CMK (cell line): ENCODE measurements around the gene ITPR1.
"Not testable (repeated sequence)": the region's sequence is repeated elsewhere in the genome, so short reads cannot be mapped to it uniquely, and the experiment has no call there.

Experiments used
- DNase-seq: peaks from one replicate; pipeline ENCODE4 v3.0.0-alpha.2; 2010; ENCODE audit warnings: low read depth

ITPR1 gene

DNA sequence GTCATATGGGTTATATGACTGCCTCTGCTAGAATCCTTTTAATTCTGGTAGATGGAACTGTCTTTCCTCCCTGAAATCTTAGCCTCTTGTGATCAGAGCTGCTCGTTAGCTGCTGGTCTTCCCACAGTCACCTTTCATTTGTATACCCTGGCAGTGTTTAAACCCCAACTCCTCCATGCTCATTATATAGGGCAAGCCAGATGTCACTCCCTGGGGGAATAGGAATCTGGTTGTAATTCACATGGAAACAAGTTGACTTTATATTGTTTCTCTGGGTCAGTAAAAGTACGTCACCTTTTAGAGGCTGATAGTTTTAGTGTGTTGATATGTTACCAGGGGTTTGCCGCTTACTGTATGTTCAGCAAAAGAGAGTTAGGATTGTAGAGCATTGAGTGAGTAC, 103.5 kb downstream of the ITPR1 start:
- no peak for DNase-seq

DNA sequence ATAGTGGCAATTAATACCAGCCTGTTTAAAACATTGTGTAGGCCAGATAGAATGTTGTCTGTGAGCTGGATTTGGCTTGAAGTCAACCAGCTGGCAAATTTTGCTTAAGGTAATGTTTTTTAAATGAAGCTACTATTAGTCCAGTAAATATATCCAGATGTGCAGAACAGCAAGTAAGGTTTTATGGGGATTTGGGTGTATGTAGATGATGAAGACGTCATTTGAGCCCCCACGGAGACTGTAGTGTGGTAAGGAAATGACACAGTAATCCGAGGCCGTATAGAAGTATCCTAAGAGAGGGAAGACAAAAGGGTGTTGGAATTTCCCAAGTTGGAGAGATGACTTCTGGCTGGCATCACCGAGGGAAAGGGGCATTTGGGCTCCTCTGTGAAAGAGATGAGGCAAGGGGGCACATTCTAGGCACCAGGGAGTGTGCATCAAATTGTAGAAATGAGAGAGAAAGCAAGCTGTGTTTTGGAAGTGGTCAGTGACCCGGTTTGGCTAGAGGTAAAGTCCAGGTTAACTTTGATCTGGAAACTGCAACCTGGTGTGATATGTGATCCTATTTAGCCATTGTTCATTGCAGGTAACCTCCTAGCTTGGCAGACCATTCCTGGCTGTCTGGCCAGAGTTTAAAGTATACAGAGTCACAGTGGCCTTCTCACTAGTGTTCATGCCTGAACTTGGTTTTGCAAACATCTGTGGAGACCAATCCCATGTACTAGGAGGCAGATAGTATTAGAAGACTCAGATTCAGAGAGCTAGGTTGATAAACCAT, 104.2 kb downstream of the ITPR1 start:
- DNase-seq = no peak

DNA sequence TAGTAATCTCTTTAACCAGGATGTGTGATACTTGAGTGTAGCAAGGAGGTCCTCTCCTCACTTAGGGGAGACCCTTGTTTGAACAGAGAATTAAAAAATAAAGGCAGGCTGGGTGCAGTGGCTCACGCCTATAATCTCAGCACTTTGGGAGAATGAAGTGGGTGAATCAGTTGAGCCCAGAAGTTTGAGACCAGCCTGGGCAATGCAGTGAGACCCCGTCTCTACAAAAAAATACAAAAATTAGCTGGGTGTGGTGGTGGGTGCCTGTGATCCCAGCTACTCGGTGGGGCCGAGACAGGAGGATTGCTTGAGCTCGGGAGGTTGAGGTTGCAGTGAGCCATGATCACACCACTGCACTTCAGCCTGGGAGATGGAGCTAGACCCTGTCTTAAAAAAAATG, 105.1 kb downstream of the ITPR1 start:
- DNase-seq = not testable (repeated sequence)

DNA sequence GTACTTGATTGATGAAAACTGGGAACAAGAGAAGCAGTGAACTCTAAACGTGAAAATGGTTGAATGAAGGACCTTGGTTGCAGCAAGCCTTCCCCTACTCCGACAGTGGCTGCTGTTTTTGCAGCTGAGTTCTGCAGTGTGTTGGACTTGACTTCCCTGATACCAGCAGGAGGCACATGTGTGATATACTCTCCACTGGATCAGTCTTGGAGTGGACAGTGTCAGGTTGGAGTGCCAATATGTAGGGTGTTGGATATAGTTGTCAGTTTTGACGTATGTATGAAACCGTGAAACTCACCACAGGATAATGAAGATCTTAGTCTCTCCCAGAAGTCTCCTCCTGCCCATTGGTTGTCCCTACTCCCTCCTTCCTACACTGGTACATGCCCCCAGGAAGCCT, 106.5 kb downstream of the ITPR1 start:
- DNase-seq = no peak

DNA sequence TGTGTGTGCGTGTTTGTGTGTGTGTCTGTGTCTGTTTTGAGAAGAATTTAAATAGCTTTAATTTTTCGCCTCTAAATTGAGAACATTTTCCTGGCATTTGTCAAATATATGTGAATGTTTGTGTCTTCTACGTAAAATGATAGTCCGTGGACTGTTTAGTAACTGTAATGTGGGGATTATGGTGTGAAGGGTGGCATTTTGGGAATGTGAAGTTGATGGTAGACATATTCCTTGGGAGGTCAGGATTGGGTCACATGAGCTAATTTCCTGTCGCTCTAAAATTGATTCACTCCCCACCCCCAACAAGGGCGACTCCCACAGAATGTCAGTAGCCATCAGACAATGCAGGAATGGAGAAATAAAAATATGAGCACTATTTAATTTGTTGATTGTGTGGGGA, 107.3 kb downstream of the ITPR1 start:
- no peak for DNase-seq

DNA sequence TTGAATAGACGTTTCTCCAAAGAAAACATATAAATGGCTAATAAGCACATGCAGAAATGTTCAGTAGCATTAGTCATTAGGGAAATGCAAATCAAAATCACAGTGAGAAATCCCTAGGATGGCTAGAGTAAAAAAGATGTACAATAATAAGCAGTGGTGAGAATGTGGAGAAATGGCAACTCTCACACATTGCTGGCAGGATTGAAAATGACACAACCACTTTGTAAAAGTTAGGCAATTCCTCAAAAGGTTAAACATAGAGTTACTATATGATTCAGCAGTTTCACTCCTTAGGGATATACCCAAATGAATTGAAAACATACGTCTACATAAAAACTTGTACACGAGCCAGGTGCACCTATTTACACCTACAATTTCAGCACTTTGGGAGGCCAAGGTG, 108.7 kb downstream of the ITPR1 start:
- DNase-seq = no peak

DNA sequence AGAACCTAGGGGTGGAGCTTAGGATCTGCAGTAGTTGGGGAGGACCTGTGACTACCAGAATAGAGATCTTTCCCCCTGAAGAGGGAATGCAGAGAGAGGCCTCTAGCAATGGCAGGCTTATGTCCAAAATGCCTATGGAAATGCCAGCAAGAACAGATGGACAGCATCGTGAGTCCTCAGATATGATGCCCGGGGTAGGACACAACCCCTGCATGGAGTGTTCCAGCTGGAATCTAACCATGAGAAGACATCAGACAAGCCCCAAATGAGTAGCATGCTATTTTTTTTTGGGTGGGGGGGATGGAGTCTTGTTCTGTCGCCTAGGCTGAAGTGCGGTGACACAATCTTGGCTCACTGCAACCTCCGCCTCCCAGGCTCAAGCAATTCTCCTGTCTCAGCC, 111.5 kb downstream of the ITPR1 start:
- DNase-seq = no peak

DNA sequence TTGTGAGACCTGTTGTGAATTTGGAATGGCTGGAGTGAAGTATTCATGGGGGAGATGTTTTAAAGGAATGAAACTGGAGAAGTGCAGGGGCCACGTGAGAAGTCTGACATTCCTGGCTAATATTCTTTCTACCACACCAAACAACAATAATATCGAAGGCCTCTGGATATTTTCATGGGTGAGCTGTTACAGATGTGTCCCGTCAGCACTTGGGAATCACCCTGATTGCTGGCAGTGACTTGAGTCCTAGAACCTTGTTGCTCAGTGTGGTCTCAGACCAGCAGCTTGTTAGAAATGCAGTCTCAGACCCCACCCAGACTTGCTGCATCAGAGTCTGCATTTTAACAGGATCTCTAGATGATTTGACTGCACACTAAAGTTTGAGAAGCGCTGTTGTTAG, 113.8 kb downstream of the ITPR1 start:
- no peak for DNase-seq

DNA sequence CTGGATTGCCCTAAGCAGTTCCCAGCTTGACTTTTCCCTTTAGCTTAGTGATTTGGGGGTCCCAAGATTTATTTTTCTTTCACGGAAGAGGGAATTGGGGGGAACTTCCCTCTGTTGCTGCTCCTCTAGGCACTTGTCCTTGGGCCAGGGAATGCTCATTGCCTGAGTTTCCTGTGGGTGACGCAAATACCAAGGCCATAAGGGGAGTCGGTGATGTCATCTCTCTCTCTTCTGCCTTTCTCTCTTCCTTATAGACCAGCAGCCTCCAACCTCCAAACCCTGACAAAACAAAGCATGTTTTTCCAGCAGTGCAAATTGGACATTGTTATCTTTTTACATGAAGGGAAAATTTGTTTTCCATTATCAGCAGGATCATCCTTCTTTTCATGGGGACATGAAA, 120.2 kb downstream of the ITPR1 start:
- no peak for DNase-seq

DNA sequence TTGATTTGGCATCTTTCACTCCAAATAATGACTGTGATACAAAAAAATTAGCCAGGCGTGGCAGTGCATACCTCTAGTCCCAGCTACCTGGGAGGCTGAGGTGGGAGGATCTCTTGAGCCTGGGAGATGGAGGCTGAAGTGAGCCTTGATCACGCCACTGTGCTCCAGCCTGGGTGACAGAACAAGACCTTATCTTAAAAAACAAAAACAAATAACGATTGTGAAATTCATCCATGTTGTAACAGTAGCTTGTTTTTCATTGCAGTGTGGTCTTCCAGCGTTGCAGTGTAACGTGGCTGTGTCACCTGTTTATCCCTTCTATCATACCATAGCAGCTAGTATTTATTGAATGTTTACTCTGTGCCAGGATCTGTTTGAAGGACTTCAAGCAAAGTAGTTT, 120.9 kb downstream of the ITPR1 start:
- DNase-seq = no peak

DNA sequence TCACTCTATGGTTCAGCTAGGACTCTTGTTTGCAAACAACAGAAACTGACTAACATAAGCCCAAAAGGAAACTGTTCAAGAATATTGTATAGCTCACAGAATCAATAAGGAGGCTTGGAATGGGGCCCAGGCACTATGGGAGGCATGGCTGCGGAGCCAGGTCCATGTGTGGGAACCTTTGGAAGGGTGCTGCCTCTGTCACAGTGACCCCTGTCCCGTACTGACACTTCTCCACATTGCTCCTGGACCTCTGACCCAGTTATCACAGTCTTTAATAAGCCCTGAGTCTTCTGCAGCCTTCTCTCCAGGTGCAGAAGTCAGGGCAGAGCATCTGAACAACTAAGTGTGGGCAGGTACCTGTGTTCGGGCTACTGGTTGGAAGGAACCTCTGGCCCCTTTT, 121.8 kb downstream of the ITPR1 start:
- no peak for DNase-seq

DNA sequence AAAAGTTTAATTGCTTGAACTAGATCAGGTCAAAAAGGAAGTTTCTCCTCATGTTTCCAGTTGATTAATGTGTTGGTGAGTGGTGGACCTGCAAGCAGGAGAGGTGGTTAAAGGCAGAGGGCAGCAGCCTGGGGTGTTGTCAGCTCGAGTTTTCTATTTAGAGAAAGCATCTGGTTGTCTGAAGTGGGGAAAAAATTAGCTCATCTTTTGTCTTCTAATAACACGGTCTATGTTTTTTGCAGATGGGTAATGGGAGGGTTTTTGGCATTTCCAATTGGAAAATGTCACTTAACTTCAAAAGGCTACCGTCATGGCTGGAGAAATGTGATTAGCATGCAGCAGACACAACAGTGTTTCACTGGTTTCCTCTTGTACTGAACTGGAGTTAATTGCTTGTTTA, 122.6 kb downstream of the ITPR1 start:
- DNase-seq = no peak

DNA sequence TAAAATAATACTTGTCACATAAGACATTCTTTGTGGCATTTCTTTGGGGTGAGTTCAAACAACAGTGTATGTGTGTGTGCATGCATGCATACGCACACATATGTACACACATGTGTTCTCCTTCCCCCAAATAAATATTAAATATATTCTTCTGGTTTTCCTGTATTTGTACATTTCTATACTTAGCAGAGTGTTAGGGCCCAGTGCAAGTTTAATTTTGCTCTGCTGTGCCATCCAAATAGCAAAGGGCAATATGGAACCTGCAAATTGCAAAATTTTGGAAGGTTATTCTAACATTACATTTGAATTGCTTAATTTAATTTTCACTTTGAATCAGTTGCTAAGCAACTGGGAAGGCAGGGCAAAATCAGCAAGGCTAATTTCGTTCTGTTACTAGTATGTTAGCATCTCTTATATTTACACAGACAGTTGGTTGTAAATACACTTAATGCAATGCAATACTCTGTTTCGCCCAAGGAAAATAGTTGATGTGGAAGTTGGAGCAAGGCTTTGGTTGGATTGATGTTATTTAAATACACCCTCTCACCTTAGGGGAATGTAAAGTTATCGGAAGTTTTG, 130.4 kb downstream of the ITPR1 start:
- no peak for DNase-seq

DNA sequence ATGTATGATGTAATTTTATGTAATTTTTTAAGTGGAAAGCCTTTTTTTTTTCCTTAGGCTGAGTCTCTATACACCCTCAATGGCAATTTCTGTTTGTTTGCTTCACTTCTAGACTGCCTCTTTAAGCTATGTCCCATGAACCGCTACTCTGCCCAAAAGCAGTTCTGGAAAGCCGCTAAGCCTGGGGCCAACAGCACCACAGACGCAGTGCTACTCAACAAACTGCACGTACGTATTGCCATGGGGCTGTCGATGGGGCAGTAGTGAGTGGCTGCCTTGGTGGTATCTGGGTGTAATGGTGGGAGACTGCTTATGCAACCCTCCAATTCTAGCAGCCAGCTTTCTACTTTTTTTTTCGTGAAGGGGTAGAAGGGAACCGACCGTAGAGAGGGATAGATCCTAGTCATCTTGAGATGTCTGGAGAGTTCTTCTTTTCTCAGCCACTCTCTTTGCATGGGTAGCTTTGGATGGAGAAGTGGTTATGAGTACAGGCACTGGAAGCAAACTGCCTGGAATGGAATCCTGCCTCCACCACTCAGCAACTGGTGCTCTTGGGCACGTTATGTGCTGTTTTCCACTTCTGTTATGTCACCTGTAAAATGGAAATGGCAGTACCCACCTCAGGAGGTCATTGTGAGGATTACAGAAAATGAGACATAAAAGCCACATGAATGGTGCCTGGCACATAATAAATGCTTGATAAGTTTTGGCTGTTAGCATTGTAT, 134.7 kb downstream of the ITPR1 start:
- DNase-seq = no peak

DNA sequence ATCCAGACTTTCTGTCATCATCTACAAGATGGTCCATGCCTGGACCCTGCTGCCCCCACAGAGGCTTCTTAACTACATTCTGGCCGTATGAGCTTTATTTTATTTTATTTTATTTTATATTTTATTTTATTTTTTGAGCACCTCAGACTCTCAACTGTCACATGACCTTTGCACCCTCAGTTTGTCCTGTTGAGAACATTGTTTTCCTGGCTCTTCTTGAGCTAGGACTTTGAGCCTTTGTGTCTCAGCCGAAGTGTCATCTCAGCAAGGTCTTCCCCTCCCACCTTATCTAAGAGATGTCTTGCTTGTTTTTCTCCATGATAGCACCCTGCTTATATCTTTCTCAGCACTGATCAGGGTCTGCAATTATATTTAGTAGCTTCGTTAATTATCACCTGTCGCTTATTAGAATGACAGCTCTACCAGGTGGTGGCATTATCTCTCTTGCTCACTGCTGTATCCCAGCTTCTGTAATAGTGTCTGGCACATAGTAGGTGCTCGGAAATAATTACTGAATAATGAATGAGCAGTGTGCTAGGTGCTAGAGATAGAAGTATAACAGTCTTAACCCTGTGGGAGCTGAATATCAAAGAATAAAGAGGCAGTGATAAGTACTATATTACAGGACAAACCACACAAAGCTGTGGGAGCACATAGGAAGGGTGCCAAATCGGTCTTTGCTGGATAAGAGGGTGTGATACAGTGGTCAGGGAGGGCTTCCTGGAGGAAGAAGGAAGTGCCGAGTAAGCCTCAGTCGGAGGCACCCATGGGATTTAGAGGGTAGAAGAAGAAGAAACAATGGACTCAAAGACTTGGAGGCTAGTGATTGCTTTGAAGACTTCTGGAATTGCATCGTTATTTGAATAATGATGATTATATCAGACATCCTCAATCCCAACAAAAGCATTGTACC, 136.2 kb downstream of the ITPR1 start:
- no peak for DNase-seq

DNA sequence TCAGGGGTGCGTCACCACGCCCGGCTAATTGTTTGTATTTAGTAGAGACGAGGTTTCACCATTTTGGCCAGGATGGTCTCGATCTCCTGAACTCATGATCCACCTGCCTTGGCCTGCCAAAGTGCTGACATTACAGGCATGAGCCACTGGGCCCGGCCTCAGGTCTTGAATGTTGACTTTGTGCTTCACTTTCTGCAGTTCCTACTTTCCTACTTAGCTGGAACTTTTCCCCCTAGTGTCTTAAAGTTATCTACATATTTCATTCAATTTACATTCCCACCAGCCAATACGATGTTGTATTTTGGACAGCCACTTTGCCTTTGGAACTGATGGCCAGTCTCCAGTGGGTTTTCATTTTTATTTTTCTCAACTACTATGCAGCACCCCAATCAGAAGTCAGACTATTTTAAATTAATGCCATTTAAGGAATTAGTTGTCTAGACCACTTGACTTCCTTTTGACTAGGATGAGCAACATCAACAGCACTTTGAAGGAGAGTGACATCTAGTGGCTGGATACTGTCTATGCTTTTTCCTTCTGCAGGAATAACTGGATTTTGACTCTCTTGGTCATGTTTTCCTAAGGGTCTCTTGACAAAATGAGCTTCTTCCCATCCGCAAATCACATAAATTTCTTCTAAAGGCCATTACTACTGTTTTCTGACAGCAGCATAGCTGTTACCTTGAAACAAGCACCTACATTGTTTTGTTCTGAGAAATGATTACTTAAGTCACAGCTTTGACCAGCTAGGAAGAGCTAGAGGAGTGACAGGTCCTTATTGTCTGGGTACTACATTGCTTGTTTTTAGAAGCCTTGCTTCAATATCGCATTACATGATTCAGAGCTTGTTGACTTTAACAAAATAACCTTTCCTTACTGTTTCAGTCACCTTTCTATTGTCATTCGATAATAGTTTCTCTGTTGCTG, 140.2 kb downstream of the ITPR1 start:
- peak; percentile 20 for DNase-seq

DNA sequence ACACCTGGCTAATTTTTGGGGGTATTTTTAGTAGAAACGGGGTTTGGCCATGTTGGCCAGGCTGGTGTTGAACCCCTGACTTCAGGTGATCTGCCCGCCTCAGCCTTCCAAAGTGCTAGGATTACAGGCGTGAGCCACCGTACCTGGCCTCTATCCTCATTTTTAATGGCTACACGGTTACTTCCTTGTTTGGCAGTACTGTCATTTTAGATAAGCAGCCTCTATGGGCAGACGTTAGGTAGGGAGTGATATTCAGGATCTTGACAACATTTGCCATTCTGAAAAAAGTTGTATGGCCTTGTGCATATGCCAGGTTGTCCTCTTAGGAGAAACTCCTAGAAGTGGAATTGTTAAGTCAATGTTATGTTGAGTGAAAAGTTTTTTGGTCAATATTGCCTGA, 141.7 kb downstream of the ITPR1 start:
- DNase-seq = no peak

DNA sequence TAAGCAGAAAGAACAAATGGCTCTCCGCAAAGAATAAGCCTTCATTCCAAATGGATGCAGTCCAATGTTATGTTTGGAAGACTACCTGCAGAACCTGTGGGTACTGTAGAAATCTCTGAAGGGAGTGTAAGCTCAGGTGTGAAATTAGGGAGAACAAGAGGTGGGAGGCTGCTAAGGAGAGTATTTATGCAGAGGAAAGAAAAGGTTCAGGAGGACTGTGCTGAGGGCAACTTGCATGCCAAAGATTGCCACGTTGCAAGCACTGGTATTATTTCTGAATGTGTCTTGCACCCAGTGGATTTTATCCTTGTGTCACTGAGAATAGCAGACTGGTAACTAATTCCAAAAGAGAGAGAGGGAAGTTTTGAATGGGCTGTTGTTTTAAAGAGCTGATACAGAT, 144.1 kb downstream of the ITPR1 start:
- no peak for DNase-seq

DNA sequence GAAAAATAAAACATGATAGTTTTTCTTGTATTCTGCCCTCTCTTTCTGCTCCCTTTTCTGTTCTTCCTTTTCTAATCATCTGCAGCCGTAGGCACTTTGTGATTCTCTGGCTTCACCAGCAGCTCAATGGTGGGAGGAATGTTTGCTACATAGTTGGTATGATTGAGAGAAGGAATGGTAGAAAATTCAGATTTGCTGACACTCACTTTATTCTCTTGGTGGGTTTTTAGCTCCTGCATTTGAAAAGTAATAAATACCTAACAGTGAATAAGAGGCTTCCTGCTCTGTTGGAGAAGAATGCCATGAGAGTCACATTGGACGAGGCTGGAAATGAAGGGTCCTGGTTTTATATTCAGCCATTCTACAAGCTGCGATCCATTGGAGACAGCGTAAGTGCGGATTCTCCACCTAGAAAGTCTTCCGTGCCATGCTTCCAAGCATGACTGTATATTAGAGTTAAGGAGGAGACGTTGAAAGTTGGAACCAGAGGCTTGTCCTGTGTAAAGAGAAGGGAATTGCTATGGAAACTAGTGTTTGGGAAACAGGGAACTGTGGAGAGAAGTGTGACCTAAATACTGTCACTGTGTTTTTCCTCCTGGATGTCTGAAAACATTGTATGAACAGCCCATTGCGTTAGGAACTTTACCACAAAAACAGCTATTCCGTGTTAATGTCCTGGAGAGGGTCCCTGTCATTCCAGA, 148.9 kb downstream of the ITPR1 start:
- DNase-seq = no peak

DNA sequence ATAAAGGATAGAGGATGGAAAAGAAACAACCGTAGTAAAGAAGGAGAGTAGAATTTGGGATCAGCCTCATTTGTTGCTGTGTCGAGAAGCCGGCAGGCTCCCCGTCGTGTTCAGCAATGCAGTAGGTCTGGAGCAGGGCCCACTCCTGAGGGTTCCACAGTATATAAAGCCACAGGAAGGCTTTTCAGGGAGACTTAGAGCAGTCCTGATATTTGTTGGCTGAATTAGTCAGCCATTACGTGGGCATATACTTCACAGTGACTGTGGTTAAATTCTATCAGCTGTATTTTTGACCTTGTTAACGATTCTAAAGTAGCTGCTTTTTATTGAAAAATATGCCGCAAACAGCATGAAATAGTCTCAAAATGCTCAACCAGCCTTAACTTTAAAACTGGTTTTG, 149.5 kb downstream of the ITPR1 start:
- DNase-seq = no peak
